Dedifferentiated amniotic fluid mesenchymal stem cell (primary cell): Measurements from ENCODE around the gene SYNGR3.
A peak's percentile ranks its signal among the peaks of the same experiment; 100 is the strongest.

Experiments
- DNase-seq: peaks from one replicate; pipeline ENCODE4 v3.0.0-alpha.2; 2016; ENCODE audit errors: extremely low spot score

The SYNGR3 gene

DNA sequence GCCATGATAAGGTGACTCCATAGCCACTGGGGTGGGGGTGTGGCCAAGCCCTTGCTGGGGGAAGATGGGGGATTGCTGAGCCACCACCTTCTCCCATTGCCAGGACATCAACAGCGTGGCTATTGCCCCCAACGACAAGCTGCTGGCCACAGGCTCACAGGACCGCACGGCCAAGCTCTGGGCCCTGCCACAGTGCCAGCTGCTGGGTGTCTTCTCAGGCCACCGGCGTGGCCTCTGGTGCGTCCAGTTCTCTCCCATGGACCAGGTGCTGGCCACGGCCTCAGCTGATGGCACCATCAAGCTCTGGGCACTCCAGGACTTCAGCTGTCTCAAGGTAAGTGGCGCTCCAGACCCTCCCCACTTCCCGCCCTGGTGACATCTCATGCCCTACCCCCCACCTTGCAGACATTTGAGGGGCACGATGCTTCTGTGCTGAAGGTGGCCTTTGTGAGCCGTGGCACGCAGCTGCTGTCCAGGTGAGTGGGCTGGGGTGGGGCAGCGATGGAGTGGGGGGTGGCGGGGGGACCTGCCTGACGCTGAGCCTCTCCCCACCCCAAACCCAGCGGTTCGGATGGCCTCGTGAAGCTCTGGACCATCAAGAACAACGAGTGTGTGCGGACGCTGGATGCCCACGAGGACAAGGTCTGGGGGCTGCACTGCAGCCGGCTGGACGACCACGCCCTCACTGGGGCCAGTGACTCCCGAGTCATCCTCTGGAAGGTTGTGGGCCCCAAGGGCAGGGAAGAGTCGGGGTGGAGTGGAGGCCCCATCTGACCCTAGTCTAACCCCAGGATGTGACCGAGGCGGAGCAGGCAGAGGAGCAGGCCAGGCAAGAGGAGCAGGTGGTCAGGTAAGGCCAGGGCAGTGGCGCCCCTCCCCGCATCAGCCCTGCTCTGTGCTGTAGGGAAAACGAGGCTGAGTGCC lies 12.6 kb upstream of the SYNGR3 start:
- no peak for DNase-seq

DNA sequence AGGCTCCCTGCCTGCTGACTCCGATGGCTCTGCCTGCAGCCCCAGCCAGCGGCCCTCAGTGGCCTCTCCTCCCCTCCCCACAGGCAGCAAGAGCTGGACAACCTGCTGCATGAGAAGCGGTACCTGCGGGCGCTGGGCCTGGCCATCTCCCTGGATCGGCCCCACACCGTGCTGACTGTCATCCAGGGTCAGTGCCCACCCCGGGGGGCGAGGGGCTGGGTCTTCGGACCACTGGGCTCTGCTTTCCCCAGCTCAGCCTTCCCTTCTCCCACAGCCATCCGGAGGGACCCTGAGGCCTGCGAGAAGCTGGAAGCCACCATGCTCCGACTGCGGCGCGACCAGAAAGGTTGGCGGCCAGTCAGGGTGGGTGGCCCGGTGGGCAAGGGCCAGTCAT lies 11.9 kb upstream of the SYNGR3 start:
- no peak for DNase-seq

DNA sequence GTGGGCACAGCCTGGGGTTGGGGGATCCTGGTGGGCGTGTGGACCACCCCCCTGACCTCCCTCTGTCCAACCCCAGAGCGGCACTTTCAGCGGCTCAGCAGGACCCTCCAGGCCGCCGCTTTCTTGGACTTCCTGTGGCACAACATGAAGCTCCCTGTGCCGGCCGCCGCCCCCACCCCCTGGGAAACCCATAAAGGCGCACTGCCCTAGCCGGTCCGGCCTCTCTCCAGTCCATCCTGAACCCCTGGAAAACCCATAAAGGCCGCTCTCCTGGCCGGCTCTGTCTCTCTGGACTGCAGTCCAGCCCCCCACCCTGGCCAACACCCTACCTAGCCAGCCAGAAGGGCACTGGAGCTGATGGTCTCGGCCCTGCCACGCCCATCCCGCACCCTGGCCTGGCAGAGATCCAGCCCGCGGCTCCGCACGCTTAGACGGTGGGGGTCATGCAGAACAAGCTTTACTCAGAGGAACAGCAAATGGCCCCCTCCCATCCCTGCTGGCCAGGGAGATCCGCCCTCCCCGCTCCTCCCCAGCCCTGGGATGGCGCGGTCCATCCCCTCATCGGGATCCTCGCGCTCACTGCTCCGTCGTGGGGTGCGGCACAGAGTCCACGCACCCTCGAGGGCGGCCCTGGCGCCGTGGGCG lies 11.2 kb upstream of the SYNGR3 start:
- DNase-seq, result no peak

DNA sequence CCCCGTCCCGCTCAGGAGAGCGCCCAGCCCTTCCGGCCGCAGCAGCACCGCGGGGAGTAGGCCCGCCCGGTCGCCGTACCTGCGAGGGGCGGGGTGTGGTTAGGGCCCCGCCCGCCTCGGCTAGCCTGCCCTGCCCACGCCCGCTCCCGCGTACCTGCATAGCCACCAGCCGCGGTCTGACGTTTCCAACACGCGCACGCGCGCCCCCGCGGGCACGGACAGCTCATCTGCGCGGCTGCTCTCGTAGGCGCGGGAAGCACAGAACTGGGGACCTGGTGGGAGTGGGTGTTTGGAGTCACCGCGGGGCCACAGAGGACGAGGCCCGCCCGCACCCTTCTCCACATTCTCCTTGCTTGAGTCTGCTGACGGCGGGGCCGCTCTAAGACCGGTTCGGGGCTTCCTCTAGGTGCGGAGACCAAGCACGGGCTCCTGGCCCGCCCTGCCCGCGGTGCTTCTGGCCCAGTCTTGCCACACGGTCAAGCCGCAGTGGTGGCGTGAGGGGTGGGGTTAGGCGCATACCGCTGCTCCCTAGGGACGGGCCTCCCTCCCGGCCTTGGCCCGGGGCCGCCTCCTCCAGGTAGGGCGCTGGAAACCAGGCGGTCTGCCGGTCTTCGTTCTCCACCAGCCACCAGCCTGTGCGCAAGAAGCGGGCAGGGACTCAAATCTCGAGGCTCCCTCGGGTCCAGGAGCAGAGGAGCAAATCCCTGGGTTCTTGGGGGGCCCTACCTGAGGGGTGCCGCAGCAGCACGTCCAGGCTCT lies 10.3 kb upstream of the SYNGR3 start:
- no peak for DNase-seq

DNA sequence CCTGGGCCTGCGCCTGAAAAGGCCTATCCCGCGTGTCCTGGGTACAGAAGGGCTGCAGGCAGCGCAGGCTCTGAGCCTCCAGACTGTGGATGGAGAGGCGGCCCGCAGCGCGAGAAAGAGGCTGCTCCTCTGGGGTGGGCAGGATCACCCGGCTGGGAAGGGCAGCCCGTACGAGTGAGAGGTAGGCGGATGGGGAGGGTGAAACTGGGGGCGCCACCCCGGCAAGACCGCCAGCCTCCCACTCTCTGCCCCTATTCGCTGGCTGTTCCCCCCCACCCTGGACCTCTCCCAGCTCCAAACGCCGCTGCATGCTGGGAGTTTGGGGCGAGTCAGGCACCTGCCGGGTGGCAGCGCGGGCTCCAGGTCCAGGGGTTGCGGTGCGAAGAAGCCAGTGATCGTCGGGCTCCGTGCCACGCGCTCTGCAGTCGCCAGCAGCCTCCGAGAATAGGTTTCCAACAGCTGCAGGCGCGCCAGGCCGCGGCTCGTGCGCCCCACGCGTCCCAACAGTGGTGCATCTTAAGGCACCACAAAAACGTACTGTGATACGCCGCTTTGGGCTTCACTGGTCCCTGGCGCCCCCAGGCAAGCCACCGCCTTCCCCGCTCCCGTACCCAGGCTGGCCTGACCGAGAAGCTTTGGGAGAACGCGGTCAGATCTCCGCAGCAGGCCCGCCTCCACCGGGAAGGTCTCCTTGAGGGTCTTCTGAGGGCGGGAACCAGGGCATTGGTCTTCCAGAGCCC lies 9.6 kb upstream of the SYNGR3 start:
- no peak for DNase-seq

DNA sequence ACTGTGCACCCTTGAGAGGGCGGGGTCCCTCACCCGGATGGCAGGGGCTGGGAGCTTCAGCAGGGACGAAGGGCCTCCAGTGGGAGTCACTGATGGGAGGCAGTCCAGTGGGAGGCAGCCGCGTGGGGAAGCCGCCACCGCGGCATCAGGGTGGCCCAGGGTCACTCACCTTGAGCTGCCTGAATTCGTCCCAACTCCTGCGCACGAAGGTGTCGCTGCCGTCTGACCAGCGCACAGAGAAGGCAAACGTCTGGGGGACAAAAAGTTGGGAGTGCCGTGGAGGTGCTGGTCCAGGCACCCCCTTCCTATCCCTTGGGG lies 9.0 kb upstream of the SYNGR3 start:
- no peak for DNase-seq

DNA sequence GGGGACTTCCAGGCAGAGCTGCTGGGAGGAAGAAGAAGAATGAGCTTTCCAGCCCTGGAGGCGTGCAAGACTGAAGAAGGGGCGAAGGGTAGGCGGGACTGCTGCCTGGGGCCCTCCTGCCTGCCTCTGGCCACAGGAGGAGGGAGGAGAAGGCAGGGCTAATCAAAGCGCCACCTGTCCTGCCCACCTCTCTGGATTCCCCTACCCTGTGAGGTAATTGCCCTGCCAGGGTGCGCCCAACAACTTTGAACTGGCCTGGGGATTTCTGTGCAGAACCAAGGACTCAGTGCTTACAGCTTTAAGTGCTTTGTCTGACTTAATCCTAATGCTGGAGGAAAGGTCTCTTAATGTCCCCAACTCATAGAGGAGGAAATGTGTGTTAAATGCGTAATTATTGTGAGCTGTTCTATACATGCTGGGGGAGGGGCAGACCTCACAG lies 8.4 kb upstream of the SYNGR3 start, which contains the start of gene NOXO1:
TSS of gene NOXO1 (minus strand) at position 72 of the 439 bp plus-strand sequence. CDS start 290 bp downstream, outside the sequence.
- no peak for DNase-seq

DNA sequence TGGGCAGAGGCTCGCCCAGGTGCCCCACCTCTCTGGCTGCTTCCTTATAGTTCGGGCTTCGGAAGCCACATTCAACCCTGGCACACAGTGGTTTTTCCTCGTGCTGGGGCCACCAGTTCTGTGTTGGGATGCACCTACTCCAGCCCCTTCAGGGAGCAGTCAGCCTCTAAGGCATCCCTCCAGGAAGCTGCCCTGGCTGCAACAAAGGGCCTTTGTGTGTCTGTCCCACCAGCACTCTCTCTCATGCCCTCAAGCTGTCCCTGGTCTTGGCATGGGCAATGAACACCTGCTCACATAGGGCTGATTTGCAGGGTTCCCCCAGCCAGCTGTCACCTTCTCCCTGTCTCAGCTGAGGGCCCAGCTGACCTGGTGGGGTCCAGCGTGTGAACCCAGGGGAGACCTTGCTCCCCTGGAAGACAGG lies 7.7 kb upstream of the SYNGR3 start:
- DNase-seq, result no peak

DNA sequence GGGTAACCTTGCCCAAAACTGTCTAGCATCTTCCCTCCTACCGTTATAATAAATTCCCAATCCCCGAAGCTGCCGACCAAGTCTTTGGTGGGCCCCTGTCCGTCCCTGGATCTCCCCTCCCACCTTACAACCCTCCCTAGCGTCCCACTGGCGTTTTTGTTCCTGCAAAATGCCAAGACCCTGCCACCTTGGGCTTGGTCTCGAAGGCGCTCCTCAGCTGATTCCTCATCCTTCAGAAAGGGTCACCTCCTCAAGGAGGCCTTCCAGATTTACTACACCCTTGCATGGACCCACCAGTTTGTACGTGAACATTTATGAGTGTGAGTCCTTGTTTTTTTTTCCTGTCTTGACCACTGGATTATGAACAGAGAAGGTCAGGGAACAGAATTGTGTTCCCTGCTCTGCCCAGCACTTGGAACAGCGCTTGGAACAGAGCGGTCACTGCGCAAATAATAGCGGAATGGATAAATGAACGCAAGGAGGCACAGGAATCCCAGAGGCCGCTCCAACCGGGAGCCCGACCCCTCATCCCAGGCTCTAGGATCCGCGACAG lies 6.7 kb upstream of the SYNGR3 start:
- DNase-seq, result no peak

DNA sequence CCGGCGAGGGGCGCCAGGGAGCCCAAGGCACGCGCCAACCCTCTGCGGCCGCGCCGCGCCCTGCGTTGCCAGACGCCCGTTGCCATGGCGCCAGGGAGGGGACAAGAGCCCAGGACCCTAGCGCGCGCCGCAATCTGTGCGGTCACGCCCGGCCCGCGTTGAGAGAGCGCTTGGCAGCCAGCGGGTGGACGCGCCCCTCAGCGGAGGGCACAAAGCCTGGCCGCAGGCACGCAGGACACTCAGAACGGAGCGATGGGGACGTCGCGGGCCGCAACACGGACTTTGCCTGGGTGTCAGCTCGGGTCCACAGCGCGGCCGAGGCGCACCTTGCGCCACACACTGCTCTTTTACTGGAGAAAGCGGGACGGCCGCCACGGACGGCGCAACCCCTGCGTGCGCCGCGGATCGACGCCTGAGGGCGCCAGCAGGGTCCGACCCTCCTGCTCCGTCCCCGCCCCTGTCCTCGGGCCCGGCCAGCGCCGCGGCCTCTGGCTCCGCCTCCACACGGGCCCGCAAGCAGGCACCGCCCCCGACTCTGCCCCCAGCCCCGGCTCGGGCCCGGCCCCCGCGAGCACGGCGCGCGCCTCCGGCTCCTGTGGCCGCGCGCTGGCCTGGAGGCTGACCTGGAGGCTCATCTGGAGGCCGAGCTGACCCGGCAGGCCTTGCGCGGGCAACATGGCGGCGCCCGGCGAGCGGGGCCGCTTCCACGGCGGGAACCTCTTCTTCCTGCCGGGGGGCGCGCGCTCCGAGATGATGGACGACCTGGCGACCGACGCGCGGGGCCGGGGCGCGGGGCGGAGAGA lies 6.0 kb upstream of the SYNGR3 start, which contains the start of gene GFER:
TSS of gene GFER (plus strand) at position 650 of the 803 bp plus-strand sequence. CDS start at position 676, 26 bp downstream.
- peak; percentile 78 for DNase-seq

DNA sequence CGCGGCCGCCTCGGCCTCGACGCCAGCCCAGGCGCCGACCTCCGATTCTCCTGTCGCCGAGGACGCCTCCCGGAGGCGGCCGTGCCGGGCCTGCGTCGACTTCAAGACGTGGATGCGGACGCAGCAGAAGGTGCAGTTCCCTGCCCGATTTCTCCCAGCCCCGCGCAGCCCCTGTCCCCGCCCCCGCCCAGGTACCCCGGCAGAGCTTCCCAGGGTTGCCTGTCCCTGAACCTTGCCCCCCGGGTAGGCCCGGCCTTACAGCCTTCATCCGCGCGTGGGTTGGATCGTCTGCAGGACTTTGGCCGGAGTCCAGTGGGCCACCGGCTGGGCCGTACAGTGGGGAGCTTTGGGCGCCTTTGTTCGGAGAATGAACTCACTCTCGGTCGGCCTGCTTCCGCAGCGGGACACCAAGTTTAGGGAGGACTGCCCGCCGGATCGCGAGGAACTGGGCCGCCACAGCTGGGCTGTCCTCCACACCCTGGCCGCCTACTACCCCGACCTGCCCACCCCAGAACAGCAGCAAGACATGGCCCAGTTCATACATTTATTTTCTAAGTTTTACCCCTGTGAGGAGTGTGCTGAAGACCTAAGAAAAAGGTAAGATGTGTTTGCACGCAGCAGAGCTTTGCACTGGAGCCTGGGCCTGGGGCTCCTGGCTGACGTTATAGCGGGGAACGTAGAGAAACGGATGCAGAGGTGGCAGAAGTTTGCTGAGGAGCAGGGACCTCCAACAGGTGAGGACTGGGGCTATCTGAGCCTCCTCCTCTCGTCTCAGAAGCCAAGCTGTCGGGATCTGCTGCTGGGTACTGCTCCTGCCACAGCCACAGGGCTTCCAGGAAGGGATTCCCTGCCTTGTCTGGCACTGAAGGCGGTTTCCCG lies 5.2 kb upstream of the SYNGR3 start:
- DNase-seq, result no peak

DNA sequence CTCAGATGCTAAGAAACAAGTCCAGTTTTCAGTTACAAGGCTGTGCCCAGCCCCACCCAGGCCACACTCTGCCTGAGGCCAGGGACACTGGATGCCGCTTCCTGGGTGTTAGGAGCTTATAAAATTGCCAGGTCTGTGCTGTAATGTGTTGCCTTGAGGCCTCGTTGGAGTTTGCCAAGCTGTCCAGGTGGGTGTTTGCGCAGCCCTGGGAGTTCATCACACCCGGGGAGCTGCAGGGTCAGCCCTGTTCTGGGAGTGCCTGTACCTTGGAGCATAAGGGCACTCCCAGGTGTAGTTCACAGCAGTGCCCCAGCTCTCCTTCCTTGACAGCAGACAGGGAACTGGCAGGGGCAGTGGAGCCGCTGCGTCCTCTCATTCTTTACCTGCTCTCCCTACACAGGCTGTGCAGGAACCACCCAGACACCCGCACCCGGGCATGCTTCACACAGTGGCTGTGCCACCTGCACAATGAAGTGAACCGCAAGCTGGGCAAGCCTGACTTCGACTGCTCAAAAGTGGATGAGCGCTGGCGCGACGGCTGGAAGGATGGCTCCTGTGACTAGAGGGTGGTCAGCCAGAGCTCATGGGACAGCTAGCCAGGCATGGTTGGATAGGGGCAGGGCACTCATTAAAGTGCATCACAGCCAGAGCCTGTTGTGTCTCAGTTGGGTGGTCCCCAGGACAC lies 4.2 kb upstream of the SYNGR3 start:
- no peak for DNase-seq

DNA sequence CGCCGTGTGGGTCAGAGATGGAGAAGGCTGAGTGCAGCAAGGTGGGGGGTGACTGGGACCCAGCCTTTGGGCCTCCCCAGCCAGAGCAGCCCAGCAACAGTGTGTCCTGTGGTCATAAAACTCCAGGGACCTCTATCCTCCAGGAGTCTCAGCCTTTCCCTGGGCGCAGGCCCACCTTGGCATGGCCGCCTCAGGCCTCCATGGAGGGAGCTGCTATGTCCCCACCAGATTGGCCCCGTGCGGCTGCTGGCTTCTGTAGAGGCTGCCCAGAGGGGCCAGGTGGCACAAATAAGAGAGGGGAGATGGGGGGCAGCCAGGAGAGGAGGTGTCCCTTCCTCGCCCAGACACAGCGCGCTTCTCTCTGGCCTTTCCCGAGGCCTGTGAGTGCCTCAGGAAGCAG lies 2.6 kb upstream of the SYNGR3 start:
- DNase-seq, result no peak

DNA sequence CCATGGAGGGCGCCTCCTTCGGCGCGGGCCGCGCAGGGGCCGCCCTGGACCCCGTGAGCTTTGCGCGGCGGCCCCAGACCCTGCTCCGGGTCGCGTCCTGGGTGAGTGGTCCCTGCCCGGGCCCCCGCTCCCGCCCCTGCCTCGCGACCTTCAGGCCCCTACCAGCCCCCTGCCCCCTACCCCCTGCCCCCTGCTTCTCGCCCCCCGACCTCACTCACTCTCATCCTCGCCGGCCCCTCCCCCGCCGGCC lies 256 bp downstream of the SYNGR3 start:
- no peak for DNase-seq

DNA sequence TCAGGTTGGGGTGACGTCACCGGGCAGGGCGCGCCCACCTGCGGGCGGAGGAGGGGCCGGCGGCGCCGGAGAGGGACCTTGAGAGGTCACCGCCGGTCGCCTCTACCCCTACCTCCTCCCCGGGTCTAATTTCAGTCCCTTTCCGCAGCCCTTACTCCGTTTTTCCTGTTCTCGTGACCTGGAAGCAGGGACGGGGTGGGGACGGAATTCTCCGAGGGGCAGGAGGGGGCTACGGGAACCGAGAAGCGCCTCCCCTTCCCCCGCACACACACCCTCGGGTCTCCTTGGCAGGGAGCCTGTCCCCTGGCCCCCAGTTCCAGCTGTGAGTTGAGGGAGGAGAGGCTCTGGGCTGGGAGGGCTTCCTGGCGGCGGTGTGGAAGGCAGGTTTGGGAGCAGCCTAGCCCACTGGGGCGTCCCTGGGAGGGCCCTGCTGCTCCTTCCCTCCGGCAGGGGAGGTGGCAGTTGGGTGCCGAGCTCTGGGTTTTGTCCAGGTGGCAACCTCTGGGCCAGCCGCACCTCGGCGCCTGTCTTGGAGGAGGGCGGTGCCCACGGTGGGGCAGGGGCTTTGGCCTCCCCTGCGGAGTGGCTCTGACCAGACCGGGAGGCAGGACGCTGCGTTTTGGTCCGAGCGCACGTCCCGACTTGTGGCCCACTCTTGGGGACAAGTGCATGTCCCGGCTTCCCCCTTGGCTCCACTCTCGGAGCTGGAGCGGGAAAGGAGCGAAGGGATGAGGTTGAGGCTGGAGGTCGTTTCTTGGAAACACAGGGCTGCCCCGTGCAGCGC lies 773 bp downstream of the SYNGR3 start:
- no peak for DNase-seq

DNA sequence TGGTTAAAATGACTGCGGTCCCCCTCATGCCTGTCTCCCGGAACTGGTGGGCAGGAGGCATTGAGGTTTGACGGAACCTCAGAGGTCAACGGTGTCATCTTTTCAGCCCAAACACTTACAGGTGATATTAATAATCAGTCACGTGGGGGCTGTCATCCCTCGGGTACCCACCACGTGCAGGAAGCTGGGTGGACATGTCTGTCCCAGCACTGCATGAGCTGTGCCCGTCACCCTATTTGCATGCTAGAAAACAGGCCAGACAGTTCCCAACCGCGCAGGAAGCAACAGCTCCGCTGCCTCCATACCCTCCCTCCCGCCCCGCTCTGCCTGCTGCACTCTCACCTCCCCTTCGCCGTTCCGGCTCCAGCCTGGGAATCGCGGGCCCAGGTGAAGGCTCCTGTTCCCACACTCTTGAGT lies 1.4 kb downstream of the SYNGR3 start:
- DNase-seq, result no peak

DNA sequence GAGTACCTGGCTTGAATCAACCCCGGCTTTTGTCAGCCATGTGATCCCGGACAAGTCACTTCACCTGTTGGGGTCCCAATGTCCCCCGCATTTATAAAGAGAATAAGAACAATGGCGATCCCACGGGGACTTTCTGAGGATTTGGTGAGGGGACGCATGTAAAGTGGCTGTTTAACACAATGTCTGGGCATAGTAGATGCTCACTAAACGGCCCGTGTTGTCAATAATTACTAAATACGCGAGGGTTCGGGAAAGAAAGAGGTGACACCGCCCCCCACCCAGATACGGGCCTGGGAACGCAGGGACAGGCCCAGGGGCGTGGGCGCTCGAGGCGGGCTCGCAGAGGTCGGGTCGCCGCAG lies 1.8 kb downstream of the SYNGR3 start:
- DNase-seq, result no peak

DNA sequence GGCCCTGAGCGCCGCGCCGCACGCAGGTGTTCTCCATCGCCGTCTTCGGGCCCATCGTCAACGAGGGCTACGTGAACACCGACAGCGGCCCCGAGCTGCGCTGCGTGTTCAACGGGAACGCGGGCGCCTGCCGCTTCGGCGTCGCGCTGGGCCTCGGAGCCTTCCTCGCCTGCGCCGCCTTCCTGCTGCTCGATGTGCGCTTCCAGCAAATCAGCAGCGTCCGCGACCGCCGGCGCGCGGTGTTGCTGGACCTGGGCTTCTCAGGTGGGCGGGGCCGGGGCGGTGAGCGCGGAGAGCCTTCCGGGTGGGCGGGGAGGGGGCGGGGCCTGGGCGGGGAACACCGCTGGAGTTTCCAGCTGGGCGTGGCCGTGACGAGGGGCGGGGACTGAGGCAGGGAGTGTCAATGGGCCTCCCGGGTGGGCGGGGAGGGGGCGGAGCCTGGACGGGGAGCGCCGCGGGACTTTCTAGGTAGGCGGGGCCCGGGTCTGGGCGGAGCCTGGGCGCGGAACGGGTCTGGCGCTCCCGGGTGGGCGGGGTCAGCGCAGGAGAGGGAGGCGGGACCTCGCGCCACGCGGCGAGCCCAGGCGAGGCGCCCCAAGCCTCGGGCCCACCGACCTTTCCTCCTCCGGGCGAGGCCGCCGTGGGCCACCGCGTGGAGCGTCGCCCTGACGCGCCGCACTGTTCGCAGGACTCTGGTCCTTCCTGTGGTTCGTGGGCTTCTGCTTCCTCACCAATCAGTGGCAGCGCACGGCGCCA lies 2.4 kb downstream of the SYNGR3 start:
- DNase-seq, result peak; percentile 76
